ENCODE data around the gene C19orf38.

DNA sequence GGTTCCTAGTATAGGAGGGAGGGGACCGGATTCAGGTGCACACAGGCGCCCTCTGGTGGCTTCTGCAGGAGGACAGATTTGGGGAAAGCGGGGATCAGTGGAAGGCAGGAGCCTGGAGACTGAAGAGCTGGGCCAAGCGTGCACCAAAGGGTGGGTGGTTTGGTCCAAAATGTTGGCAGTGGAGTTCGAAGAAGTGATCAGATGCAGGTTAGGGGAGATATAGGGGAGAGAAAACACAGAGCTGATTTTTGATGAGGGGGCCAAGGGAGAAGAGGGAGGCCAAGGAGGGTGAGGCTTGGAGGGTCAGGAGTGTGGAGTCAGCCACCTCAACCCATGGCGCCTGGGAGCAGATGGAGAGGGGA, 16.3 kb downstream of the C19orf38 start:
- TF ChIP-seq, protein P1, sequence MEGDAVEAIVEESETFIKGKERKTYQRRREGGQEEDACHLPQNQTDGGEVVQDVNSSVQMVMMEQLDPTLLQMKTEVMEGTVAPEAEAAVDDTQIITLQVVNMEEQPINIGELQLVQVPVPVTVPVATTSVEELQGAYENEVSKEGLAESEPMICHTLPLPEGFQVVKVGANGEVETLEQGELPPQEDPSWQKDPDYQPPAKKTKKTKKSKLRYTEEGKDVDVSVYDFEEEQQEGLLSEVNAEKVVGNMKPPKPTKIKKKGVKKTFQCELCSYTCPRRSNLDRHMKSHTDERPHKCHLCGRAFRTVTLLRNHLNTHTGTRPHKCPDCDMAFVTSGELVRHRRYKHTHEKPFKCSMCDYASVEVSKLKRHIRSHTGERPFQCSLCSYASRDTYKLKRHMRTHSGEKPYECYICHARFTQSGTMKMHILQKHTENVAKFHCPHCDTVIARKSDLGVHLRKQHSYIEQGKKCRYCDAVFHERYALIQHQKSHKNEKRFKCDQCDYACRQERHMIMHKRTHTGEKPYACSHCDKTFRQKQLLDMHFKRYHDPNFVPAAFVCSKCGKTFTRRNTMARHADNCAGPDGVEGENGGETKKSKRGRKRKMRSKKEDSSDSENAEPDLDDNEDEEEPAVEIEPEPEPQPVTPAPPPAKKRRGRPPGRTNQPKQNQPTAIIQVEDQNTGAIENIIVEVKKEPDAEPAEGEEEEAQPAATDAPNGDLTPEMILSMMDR (conservative IDR thresholded peaks at IDR 0.05; ENCODE audit: low read depth in 2 of 2): peak; percentile 91 to 97
- TF ChIP-seq EZH2phosphoT487 (IDR thresholded peaks at IDR 0.05; ENCODE audit: unreplicated experiment): no peak
- TF ChIP-seq POLR2AphosphoS5 (IDR thresholded peaks at IDR 0.05; ENCODE audit: low read depth): no peak
- no peak for TF ChIP-seq EZH2 (IDR thresholded peaks at IDR 0.05; ENCODE audit: low read depth, unreplicated experiment)
- TF ChIP-seq CREB1 (CRISPR knock-in tag; IDR thresholded peaks at IDR 0.05; ENCODE audit: low read depth): no peak
